Glutamatergic neuron (in vitro differentiated cells): ENCODE measurements around the gene ADAMTS7. TPM values are rescaled to one million over a fixed set of nuclear protein-coding genes. Genes with fewer than 3 reads are reported as not detected.

Experiments
- DNase-seq: peaks from one replicate; pipeline ENCODE4 v3.0.0; 2022
- H3K27ac Mint-ChIP-seq: one replicate; pipeline ENCODE4 v1.8.0; 2020; ENCODE audit warnings: mild to moderate bottlenecking, mixed read lengths, inconsistent platforms; ENCODE audit not compliant: unreplicated experiment
- H3K27me3 Mint-ChIP-seq: one replicate; pipeline ENCODE4 v1.8.0; 2020; ENCODE audit warnings: mild to moderate bottlenecking, moderate library complexity, mixed read lengths, inconsistent platforms; ENCODE audit not compliant: unreplicated experiment
- H3K36me3 Mint-ChIP-seq: one replicate; pipeline ENCODE4 v1.8.0; 2020; ENCODE audit warnings: mild to moderate bottlenecking, mixed read lengths, inconsistent platforms; ENCODE audit not compliant: unreplicated experiment
- H3K4me1 Mint-ChIP-seq: one replicate; pipeline ENCODE4 v1.8.0; 2020; ENCODE audit warnings: mild to moderate bottlenecking, low read depth, mixed read lengths, inconsistent platforms; ENCODE audit not compliant: unreplicated experiment
- H3K4me3 Mint-ChIP-seq: one replicate; pipeline ENCODE4 v1.8.0; 2020; ENCODE audit warnings: mild to moderate bottlenecking, mixed read lengths, inconsistent platforms; ENCODE audit not compliant: unreplicated experiment
- H3K9me3 Mint-ChIP-seq: one replicate; pipeline ENCODE4 v1.8.0; 2020; ENCODE audit warnings: mild to moderate bottlenecking, moderate library complexity, mixed read lengths, inconsistent platforms; ENCODE audit not compliant: unreplicated experiment
- CTCF ChIP-seq: fragments of 200-600 bp; sonication (generic); IDR thresholded peaks from one replicate; pipeline ENCODE4 v1.5.0; 2021; ENCODE audit not compliant: partially characterized antibody, unreplicated experiment
- total RNA-seq: library from RNA; stranded (reverse); fragmentation: NEBNext Ultra II Directional; extraction: Animal tissue kit (Norgen Biotek cat#: 25700); gene quantifications from one replicate; pipeline ENCODE4 v1.2.1, GENCODE V29; 2021; ENCODE audit not compliant: unreplicated experiment

Gene ADAMTS7
- total RNA-seq, 1 donor from 2014 or later, result 181 TPM

GRCh38 chr15:78715930-78716329 is 95.3 kb downstream of the ADAMTS7 start:
- H3K36me3 Mint-ChIP-seq, result peaks cover 30% of the 10 kb centered on the region
- H3K4me3 Mint-ChIP-seq, result no peak overlapping the region
- no peak for TF ChIP-seq CTCF
- peaks cover 6% of the 10 kb centered on the region for H3K9me3 Mint-ChIP-seq
- peaks cover 1% of the 10 kb centered on the region for H3K27me3 Mint-ChIP-seq
- no peak for DNase-seq
- H3K4me1 Mint-ChIP-seq, result no peaks in the 10 kb centered on the region
- H3K27ac Mint-ChIP-seq, result no peak overlapping the region

- no peak for DNase-seq
- Mint-ChIP-seq H3K4me1 (no peaks in the 10 kb centered on the region), H3K9me3 (peaks cover 6% of the 10 kb centered on the region), H3K27ac (no peak overlapping the region), H3K4me3 (no peak overlapping the region), H3K27me3 (peaks cover 1% of the 10 kb centered on the region), H3K36me3 (peaks cover 30% of the 10 kb centered on the region)
- no peak for TF ChIP-seq CTCF
These were observed 95.8 kb downstream of the ADAMTS7 start for GRCh38 chr15:78715434-78715833.

- H3K4me1 Mint-ChIP-seq, result no peaks in the 10 kb centered on the region
- H3K36me3 Mint-ChIP-seq, result peaks cover 30% of the 10 kb centered on the region
- no peak overlapping the region for H3K27ac Mint-ChIP-seq
- H3K27me3 Mint-ChIP-seq, result peaks cover 1% of the 10 kb centered on the region
- H3K4me3 Mint-ChIP-seq, result no peak overlapping the region
- TF ChIP-seq CTCF, result no peak
- H3K9me3 Mint-ChIP-seq, result peaks cover 9% of the 10 kb centered on the region
- DNase-seq, result no peak
These were observed 96.4 kb downstream of the ADAMTS7 start for GRCh38 chr15:78714890-78715289.

DNA sequence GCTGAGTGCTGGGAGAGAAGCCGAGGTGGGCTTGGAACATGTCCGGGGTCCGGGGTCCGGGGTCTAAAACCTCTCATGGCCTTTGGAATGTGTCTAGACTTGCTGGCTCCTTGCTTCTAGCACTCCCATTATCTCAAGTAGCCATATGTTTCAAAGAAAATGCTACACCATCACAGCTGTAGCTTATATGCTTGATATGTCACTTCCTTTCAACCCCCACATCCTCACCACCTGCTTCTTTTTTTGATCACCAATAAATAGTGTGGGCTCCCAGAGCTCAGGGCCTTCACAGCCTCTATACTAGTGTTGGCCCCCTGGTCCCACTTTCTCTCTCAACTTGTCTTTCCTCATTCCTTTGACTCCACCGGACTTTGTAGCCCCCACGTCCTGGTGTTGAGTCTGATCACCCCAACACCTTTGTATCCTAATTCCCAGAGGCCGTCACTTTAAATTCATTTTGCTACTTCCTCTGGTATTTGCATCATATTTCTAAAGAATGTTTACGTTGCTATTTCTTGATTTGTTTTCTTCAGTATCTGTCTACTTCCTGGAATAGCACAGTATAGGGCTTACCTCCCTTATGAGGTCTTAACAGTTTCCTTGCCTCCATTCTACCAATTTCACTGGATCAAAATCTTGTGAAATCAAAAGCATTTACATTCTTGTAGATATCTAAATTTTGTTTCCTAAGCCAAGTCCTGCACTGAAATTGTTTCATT is 98.3 kb downstream of the ADAMTS7 start:
- Mint-ChIP-seq H3K9me3 (peaks cover 5% of the 10 kb centered on the region), H3K36me3 (peaks cover 20% of the 10 kb centered on the region), H3K4me3 (no peak overlapping the region), H3K27ac (no peak overlapping the region), H3K4me1 (peaks cover 10% of the 10 kb centered on the region), H3K27me3 (peaks cover 1% of the 10 kb centered on the region)
- TF ChIP-seq CTCF, result no peak
- DNase-seq, result no peak

GRCh38 chr15:78711638-78712037 is 99.6 kb downstream of the ADAMTS7 start:
- Mint-ChIP-seq H3K4me3 (no peak overlapping the region), H3K9me3 (peaks cover 5% of the 10 kb centered on the region), H3K36me3 (peaks cover 20% of the 10 kb centered on the region), H3K27me3 (peaks cover 1% of the 10 kb centered on the region), H3K27ac (no peak overlapping the region), H3K4me1 (peaks cover 10% of the 10 kb centered on the region)
- no peak for TF ChIP-seq CTCF
- no peak for DNase-seq
